GM19372 (cell line): ENCODE data around the gene PSRC1.

Experiments used
- ATAC-seq: cut with Tn5 transposase; IDR thresholded peaks from one replicate; pipeline ENCODE4 v1.9.1; 2021; ENCODE audit warnings: mild to moderate bottlenecking, low read depth, moderate library complexity; ENCODE audit not compliant: unreplicated experiment

The PSRC1 gene

GRCh38 chr1:109261006-109261405 lies 21.9 kb downstream of the PSRC1 start:
- no peak for ATAC-seq

- no peak for ATAC-seq
Measured at GRCh38 chr1:109259674-109260557, 23.0 kb downstream of the PSRC1 start.

- no peak for ATAC-seq
Measured at GRCh38 chr1:109258481-109259466, 24.2 kb downstream of the PSRC1 start.

GRCh38 chr1:109257682-109258421 lies 25.1 kb downstream of the PSRC1 start:
- no peak for ATAC-seq

- ATAC-seq = no peak
Measured at GRCh38 chr1:109256971-109257681, 25.8 kb downstream of the PSRC1 start.

GRCh38 chr1:109256085-109256484 lies 26.9 kb downstream of the PSRC1 start:
- ATAC-seq = no peak

- no peak for ATAC-seq
Measured at GRCh38 chr1:109255678-109256077, 27.3 kb downstream of the PSRC1 start.

- no peak for ATAC-seq
Measured at GRCh38 chr1:109255097-109255651, 27.8 kb downstream of the PSRC1 start.

- ATAC-seq = no peak
Measured at GRCh38 chr1:109254621-109255096, 28.3 kb downstream of the PSRC1 start.

- no peak for ATAC-seq
Measured at GRCh38 chr1:109253803-109254620, 28.9 kb downstream of the PSRC1 start.

- ATAC-seq = no peak
Measured at GRCh38 chr1:109252893-109253802, 29.8 kb downstream of the PSRC1 start.

- no peak for ATAC-seq
Measured at GRCh38 chr1:109252167-109252892, 30.6 kb downstream of the PSRC1 start.

GRCh38 chr1:109251277-109252166 lies 31.4 kb downstream of the PSRC1 start:
- no peak for ATAC-seq

GRCh38 chr1:109250454-109251276 lies 32.3 kb downstream of the PSRC1 start:
- no peak for ATAC-seq
